ENCODE results near the gene HES7. TPM values are rescaled to one million over a fixed set of nuclear protein-coding genes. Genes with fewer than 3 reads are reported as not detected.

The HES7 gene
- total and polyA plus RNA-seq, 2 donors from 2014 or later, result 0.25 TPM; not detected in 1

- intact Hi-C loops (cut with DNase I), result no loop called here
- Histone ChIP-seq H3K4me3 (ENCODE audit: low read length in 3 of 3) (peak overlapping the region in 1 of 3 donors; percentile 99), H3K36me3 (ENCODE audit: control insufficient read depth in 2 of 3, insufficient read depth in 3 of 3, low read length in 3 of 3) (peaks cover 0 to 36% (median 20%) of the 10 kb centered on the region in 3 donors), H3K9ac (ENCODE audit: low read length in 3 of 3) (peak overlapping the region in 2 of 3 donors; percentile 6 to 96), H3K27me3 (ENCODE audit: control insufficient read depth, insufficient read depth, low read length) (no peaks in the 10 kb centered on the region), H3K4me1 (ENCODE audit: control insufficient read depth in 2 of 3, insufficient read depth in 2 of 3, low read depth in 1 of 3, low read length in 3 of 3) (peaks cover 5 to 29% (median 21%) of the 10 kb centered on the region in 3 donors), H3K27ac (ENCODE audit: low read depth in 2 of 2, low read length in 2 of 2) (peak overlapping the region; percentile 99 to 100), H3K9me3 (ENCODE audit: control insufficient read depth in 2 of 3, insufficient read depth in 1 of 3, low read length in 3 of 3) (no peaks in the 10 kb centered on the region)
- FAIRE-seq, result no peak
- TF ChIP-seq CTCF (IDR thresholded peaks at IDR 0.05; ENCODE audit: borderline replicate concordance, extremely low read depth, insufficient read depth), result no peak
- DNase-seq, result peak in 1 of 5 donors; percentile 66
Observed at GRCh38 chr17:8153031-8153451, 29.1 kb upstream of the HES7 start.

GRCh38 chr17:8152112-8152775 is 28.3 kb upstream of the HES7 start, which contains the start of gene PER1:
Gene PER1, minus strand, starts transcription at chr17:8152404. Its CDS starts 1,698 bp downstream, at chr17:8150706.
- H3K27me3 ChIP-seq (ENCODE audit: control insufficient read depth, insufficient read depth, low read length), result no peaks in the 10 kb centered on the region
- H3K9ac ChIP-seq (ENCODE audit: low read length in 3 of 3), result peak within 1 kb of the TSS; percentile 72 to 98 (median 96)
- H3K4me3 ChIP-seq (ENCODE audit: low read length in 3 of 3), result peak within 1 kb of the TSS; percentile 64 to 99 (median 94)
- peak; percentile 95 to 98 (median 97) for DNase-seq
- H3K36me3 ChIP-seq (ENCODE audit: control insufficient read depth in 2 of 3, insufficient read depth in 3 of 3, low read length in 3 of 3), result peaks cover 0 to 44% (median 26%) of the 10 kb centered on the region in 3 donors
- intact Hi-C loops (cut with DNase I), result no loop called here
- H3K27ac ChIP-seq (ENCODE audit: low read depth in 2 of 2, low read length in 2 of 2), result peak within 1 kb of the TSS; percentile 99 to 100
- peaks cover 5 to 29% (median 21%) of the 10 kb centered on the region in 3 donors for H3K4me1 ChIP-seq (ENCODE audit: control insufficient read depth in 2 of 3, insufficient read depth in 2 of 3, low read depth in 1 of 3, low read length in 3 of 3)
- TF ChIP-seq CTCF (IDR thresholded peaks at IDR 0.05; ENCODE audit: borderline replicate concordance, extremely low read depth, insufficient read depth), result no peak
- peak; percentile 90 for FAIRE-seq
- no peaks in the 10 kb centered on the region for H3K9me3 ChIP-seq (ENCODE audit: control insufficient read depth in 2 of 3, insufficient read depth in 1 of 3, low read length in 3 of 3)

GRCh38 chr17:8151641-8152111 is 27.8 kb upstream of the HES7 start:
- Histone ChIP-seq H3K27ac (ENCODE audit: low read depth in 2 of 2, low read length in 2 of 2) (peak overlapping the region; percentile 99 to 100), H3K36me3 (ENCODE audit: control insufficient read depth in 2 of 3, insufficient read depth in 3 of 3, low read length in 3 of 3) (peaks cover 0 to 49% (median 31%) of the 10 kb centered on the region in 3 donors), H3K4me1 (ENCODE audit: control insufficient read depth in 2 of 3, insufficient read depth in 2 of 3, low read depth in 1 of 3, low read length in 3 of 3) (peaks cover 5 to 26% (median 21%) of the 10 kb centered on the region in 3 donors), H3K9ac (ENCODE audit: low read length in 3 of 3) (peak overlapping the region; percentile 72 to 98 (median 96)), H3K9me3 (ENCODE audit: control insufficient read depth in 2 of 3, insufficient read depth in 1 of 3, low read length in 3 of 3) (no peaks in the 10 kb centered on the region), H3K27me3 (ENCODE audit: control insufficient read depth, insufficient read depth, low read length) (no peaks in the 10 kb centered on the region), H3K4me3 (ENCODE audit: low read length in 3 of 3) (peak overlapping the region; percentile 64 to 99 (median 94))
- intact Hi-C loops (cut with DNase I), result no loop called here
- DNase-seq, result peak; percentile 47 to 96 (median 75)
- no peak for TF ChIP-seq CTCF (IDR thresholded peaks at IDR 0.05; ENCODE audit: borderline replicate concordance, extremely low read depth, insufficient read depth)
- FAIRE-seq, result no peak

Data from kidney (tissue), 14 donors.